Activated B cell treated with CpG ODN at 0.5 μM for 24 hours (primary cell): ENCODE results near the gene HSBP1L1. TPM values are rescaled to one million over a fixed set of nuclear protein-coding genes. Genes with fewer than 3 reads are reported as not detected.
"Not testable (repeated sequence)": the region's sequence is repeated elsewhere in the genome, so short reads cannot be mapped to it uniquely, and the experiment has no call there.

Experiments used
- ATAC-seq: fragments of 200-7000 bp; cut with Tn5 transposase; one replicate; pipeline ENCODE4 v1.10.0; 2021; ENCODE audit warnings: low read depth, mild to moderate bottlenecking, moderate library complexity
- CTCF ChIA-PET: fragments of 350-600 bp; sonication (Branson Sonifier 250); formaldehyde crosslinking; loops from one replicate; lab custom pipeline; 2021; ENCODE audit warnings: antibody characterized with exemption; lab: Charles Lee
- POLR2A ChIA-PET: fragments of 350-600 bp; sonication (Branson Sonifier 250); formaldehyde crosslinking; loops from one replicate; lab custom pipeline; 2021; ENCODE audit warnings: antibody characterized with exemption; lab: Charles Lee
- DNase-seq: peaks from one replicate; pipeline ENCODE4 v3.0.0; 2022
- H3K27ac Mint-ChIP-seq: one replicate; pipeline ENCODE4 v1.8.0; 2020; ENCODE audit warnings: mixed read lengths
- H3K27me3 Mint-ChIP-seq: one replicate; pipeline ENCODE4 v1.8.0; 2021; ENCODE audit warnings: mixed read lengths
- H3K36me3 Mint-ChIP-seq: one replicate; pipeline ENCODE4 v1.8.0; 2021; ENCODE audit warnings: low read depth, mixed read lengths
- H3K4me1 Mint-ChIP-seq: one replicate; pipeline ENCODE4 v1.8.0; 2021; ENCODE audit warnings: mixed read lengths
- H3K4me3 Mint-ChIP-seq: one replicate; pipeline ENCODE4 v1.8.0; 2020; ENCODE audit warnings: mild to moderate bottlenecking, mixed read lengths
- H3K9me3 Mint-ChIP-seq: one replicate; pipeline ENCODE4 v1.8.0; 2020; ENCODE audit warnings: mixed read lengths
- intact Hi-C: fragments of 100-400 bp; cut with micrococcal nuclease; formaldehyde crosslinking; loops from one replicate; pipeline ENCODE4 v1.15.1; 2024
- total RNA-seq: library from RNA; stranded (reverse); gene quantifications from 2 replicates; pipeline ENCODE4 v1.2.3, GENCODE V29; 2022
- TF ChIP-seq, protein P1 (sequence below): fragments of 200-600 bp; IDR thresholded peaks from one replicate; pipeline ENCODE4 v1.8.0; 2022; ENCODE audit warnings: antibody characterized with exemption, mild to moderate bottlenecking

HSBP1L1 gene
- total RNA-seq, 1 donor from 2014 or later: 2.5 TPM

DNA sequence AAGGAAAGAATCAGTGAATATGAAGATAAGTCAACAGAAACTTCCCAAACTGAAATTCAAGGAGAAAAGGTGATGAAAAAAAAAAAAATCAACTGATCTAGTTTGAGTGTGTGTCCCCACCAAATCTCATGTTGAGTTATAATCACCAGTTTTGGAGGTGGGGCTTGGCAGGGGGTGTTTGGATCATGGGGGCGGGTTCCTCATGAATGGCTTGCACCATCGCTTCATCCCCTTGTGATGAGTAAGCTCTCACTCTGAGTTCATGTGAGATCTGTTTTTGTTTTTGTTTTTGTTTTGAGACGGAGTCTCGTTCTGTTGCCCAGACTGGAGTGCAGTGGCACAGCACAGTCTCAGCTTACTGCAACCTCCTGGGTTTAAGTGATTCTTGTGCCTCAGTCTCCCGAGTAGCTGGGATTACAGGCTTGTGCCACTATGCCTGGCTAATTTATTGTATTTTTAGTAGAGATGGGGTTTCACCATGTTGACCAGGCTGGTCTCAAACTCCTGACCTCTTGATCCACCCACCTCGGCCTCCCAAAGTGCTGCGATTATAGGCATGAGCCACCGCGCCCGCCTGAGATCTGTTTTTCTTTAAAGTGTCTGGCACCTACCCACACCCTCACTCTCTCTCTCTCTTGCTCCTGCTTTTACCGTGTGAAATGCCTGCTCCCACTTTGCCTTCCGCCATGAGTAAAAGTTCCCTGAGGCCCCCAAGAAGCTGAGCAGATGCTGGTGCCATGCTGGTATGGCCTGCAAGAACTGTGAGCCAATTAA, 9.0 kb upstream of the HSBP1L1 start:
- Mint-ChIP-seq H3K36me3 (no peaks in the 10 kb centered on the region), H3K9me3 (no peaks in the 10 kb centered on the region), H3K4me3 (no peak overlapping the region), H3K27ac (no peak overlapping the region), H3K27me3 (no peaks in the 10 kb centered on the region), H3K4me1 (peaks cover 10% of the 10 kb centered on the region)
- DNase-seq (no peak), ATAC-seq (no peak)
- intact Hi-C loops: no loop called here
- TF ChIP-seq, protein P1, sequence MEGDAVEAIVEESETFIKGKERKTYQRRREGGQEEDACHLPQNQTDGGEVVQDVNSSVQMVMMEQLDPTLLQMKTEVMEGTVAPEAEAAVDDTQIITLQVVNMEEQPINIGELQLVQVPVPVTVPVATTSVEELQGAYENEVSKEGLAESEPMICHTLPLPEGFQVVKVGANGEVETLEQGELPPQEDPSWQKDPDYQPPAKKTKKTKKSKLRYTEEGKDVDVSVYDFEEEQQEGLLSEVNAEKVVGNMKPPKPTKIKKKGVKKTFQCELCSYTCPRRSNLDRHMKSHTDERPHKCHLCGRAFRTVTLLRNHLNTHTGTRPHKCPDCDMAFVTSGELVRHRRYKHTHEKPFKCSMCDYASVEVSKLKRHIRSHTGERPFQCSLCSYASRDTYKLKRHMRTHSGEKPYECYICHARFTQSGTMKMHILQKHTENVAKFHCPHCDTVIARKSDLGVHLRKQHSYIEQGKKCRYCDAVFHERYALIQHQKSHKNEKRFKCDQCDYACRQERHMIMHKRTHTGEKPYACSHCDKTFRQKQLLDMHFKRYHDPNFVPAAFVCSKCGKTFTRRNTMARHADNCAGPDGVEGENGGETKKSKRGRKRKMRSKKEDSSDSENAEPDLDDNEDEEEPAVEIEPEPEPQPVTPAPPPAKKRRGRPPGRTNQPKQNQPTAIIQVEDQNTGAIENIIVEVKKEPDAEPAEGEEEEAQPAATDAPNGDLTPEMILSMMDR: no peak
- ChIA-PET CTCF (no interaction called here), POLR2A (no interaction called here)

GRCh38 chr18:79956276-79956675, 8.2 kb upstream of the HSBP1L1 start:
- intact Hi-C loops: no loop called here
- H3K4me3 Mint-ChIP-seq: no peak overlapping the region
- ChIA-PET CTCF (no interaction called here), POLR2A (no interaction called here)
- H3K36me3 Mint-ChIP-seq: no peaks in the 10 kb centered on the region
- no peak for ATAC-seq
- no peaks in the 10 kb centered on the region for H3K27me3 Mint-ChIP-seq
- H3K27ac Mint-ChIP-seq: no peak overlapping the region
- H3K4me1 Mint-ChIP-seq: peaks cover 13% of the 10 kb centered on the region
- TF ChIP-seq, protein P1: no peak
- no peaks in the 10 kb centered on the region for H3K9me3 Mint-ChIP-seq
- no peak for DNase-seq

- no peak overlapping the region for H3K4me3 Mint-ChIP-seq
Measured at GRCh38 chr18:79958981-79959380, 5.5 kb upstream of the HSBP1L1 start.

GRCh38 chr18:79960161-79960801, 4.2 kb upstream of the HSBP1L1 start:
- H3K4me1 Mint-ChIP-seq: peaks cover 31% of the 10 kb centered on the region
- H3K27me3 Mint-ChIP-seq, H3K36me3 Mint-ChIP-seq, H3K27ac Mint-ChIP-seq, POLR2A ChIA-PET, H3K9me3 Mint-ChIP-seq, CTCF ChIA-PET, ATAC-seq, H3K4me3 Mint-ChIP-seq, DNase-seq: not testable (repeated sequence)
- intact Hi-C loops: loop anchor here (5.0 kb wide), 3 partner anchors 48 to 583 kb away; partner anchors contain the start of gene KCNG2

More at GRCh38 chr18:79958981-79959380, 5.5 kb upstream of the HSBP1L1 start:
- H3K27ac Mint-ChIP-seq: no peak overlapping the region
- POLR2A ChIA-PET: interaction anchor here (0.6 kb wide), 1 partner anchor 147 kb away, joined by 3 read pairs; no protein-coding TSS in a partner anchor
- no peaks in the 10 kb centered on the region for H3K9me3 Mint-ChIP-seq
- peaks cover 2% of the 10 kb centered on the region for H3K27me3 Mint-ChIP-seq
- H3K4me1 Mint-ChIP-seq: peaks cover 26% of the 10 kb centered on the region
- TF ChIP-seq, protein P1: no peak
- intact Hi-C loops: no loop called here
- ATAC-seq (no peak), DNase-seq (no peak)
- CTCF ChIA-PET: interaction anchor here (0.6 to 1.1 kb wide), 2 partner anchors 161 to 166 kb away, joined by 3 read pairs; partner anchors contain the start of gene KCNG2
- H3K36me3 Mint-ChIP-seq: no peaks in the 10 kb centered on the region

DNA sequence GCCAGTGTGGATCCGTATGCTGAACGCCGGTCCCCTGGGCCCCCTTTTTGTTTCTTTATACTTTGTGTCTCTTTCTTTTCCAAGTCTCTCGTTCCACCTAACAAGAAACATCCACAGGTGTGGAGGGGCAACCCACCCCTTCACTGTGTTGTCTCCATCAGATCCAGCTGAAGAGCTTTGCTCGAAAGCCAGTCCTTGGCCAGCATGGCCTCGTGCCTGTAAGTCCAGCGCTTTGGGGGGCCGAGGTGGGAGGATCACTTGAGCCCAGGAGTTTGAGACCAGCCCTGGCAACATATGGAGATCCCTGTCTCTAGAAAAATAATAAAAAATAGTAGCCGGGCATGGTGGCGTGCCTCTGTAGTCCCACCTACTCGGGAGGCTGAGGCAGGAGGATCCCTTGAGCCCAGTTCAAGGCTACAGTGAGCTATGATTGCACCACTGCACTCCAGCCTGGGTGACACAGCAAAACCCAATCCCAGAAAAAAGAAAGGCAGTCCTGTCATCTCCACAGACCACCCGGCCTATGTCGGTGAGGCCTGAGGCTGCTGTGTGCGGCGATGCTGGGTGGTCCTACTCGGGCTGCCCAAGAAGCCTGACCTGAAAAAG, 3.4 kb upstream of the HSBP1L1 start:
- POLR2A ChIA-PET: no interaction called here
- no peak overlapping the region for H3K27ac Mint-ChIP-seq

More for the DNA sequence above, 3.4 kb upstream of the HSBP1L1 start:
- TF ChIP-seq, protein P1: no peak
- Mint-ChIP-seq H3K4me1 (peaks cover 35% of the 10 kb centered on the region), H3K9me3 (no peaks in the 10 kb centered on the region), H3K27me3 (peaks cover 2% of the 10 kb centered on the region), H3K36me3 (no peaks in the 10 kb centered on the region), H3K4me3 (no peak overlapping the region)
- intact Hi-C loops: loop anchor here (5.0 kb wide), 3 partner anchors 49 to 584 kb away; partner anchors contain the start of gene KCNG2
- no peak for DNase-seq
- no peak for ATAC-seq
- CTCF ChIA-PET: no interaction called here
